SIG-M5 (cell line): Measurements from ENCODE around the gene FPR3.
"Not testable (repeated sequence)": the region's sequence is repeated elsewhere in the genome, so short reads cannot be mapped to it uniquely, and the experiment has no call there.

Source experiments
- DNase-seq: peaks from one replicate; lab custom pipeline; 2025; lab: John Stamatoyannopoulos, UW

The FPR3 gene

DNA sequence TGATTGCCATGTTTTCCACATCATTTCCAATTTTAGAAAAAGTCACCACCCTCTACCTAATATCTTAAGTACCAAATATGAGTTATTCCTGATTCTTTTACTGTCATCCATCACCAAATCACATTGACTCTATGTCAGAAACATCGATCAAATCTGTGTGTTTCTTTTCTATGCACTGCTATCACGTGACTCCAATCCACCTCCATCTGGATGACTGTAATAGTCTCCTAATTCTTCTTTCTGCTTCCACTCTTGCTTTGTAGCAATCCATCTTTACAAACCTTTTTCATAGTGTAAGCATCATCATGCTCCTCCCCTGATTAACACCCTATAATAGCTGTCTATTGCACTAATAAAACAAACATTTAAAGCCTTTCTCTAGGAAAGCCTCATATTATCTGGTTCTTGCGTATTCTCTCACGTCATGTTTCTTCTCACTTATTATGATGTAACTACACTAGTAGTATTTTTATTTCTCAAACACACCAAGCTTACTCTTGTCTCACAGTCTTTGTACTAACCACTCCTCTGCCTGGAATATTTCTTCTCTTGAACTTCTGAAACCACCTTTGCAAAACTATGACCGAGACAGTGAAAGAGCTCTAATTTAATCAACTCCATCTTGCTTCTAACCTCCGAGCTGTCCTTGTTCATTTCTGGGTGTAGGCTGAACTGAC, 10.7 kb upstream of the FPR3 start:
- no peak for DNase-seq

GRCh38 chr19:51784922-51785690, 9.9 kb upstream of the FPR3 start:
- DNase-seq, result no peak

DNA sequence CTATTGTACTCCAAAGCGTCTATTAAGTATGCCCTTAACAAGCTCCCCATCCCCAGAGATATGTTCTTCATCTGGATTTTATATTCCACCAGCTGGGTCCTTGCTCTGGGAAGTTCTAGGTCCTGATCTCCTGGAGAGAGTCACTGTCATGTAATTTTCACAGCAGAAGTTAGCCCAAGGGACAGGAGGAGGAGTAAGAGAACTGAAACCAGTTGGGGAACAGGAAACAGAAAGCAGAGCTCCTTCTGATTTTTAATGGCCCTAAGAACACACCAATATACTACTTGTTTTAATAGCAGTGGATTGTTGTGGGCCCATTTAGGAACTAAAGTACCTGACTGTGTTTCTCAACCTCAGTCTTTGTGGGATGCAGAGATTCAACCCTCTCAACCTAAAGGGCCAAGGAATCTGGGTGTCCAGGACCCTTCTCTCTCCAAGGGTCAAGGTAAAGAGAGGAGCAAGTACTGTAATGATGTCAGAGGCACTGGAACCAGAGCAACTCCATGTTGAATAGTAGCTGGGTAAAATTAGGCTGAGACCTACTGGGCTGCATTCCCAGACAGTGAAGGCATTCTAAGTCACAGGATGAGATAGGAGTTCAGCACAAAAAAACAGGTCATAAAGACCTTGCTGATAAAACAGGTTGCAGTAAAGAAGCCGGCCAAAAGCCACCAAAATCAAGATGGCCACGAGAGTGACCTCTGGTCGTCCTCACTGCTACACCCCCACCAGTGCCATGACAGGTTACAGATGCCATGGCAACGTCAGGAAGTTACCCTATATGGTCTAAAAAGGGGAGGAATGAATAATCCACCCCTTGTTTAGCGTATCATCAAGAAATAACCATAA, 8.1 kb upstream of the FPR3 start:
- no peak for DNase-seq

DNA sequence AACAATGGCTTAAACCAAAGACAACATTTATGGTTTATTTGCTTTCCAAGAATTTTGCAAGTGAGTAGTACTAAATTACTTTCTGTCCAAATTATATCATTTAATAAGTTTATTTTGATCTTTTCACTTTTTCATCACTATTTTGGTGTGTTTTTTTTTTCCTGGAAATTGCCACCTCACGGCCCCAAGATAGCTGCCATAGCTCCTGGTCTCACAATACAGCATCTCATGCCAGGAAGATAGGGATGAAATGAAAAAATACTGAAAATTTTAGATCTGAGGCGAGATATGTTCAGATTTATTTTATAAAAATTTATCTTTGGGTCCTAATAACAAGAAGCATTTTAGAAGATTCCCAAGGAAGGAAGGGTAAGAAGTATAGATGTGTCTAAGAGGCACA, 6.9 kb upstream of the FPR3 start:
- DNase-seq, result no peak

GRCh38 chr19:51789061-51789795, 5.7 kb upstream of the FPR3 start:
- DNase-seq, result no peak

DNA sequence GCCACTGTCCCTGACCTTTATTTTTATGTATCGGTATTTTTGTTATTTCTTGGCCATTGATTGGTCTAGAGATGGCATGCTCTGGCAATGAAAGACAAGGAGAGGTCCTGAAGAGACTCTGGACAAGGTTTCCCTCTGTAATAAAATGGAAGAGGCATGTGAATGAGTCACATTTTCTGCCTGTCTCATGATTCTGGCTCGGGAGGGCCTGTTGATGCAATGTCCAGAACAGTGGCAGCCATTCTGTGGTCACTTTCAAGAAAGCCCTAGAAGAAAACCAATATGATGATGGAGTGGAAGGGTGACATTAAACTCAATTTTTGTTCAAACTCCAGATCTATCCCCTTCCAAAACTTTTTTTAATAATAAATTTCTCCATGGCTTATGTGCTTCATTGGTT, 2.0 kb upstream of the FPR3 start:
- DNase-seq, result no peak

DNA sequence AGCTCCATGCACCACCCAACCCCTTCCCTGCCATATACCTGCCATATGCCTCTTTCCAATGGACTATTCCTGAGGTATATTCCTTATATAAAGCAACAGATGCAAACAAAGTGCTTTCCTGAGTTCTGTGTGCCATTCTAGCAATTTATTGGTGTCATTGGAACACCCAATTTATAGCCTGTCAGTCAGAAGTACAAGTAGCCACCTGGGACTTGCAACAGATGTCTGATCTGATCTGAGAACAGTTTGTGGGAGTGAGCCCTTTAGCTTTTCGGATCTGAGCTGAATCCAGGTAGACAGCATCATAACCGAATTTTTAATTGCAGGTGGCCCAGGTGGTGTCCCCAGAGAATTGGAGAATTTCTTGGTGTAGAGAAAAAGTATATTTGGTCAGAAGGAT, 963 bp upstream of the FPR3 start:
- DNase-seq, result no peak

- DNase-seq, result no peak
Measured at GRCh38 chr19:51796195-51796679, 1.3 kb downstream of the FPR3 start.

DNA sequence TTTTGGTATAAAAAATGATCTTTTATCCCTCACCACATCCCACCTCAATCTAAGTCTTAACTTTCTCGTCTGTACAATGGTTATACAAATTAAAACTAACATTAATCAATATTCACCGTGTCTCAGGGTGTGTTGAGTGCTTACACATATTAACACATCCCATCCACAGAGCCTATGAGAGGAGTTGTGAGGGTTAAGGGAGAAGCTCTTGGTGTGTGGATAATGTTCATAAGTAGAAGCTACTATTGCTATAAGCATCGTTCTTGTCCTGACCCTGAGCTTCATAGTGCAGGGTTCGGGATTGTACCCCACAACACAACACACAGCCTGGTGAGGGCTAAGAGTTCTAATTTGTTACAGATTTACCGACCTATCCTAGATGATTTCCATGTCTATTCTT, 2.5 kb downstream of the FPR3 start:
- no peak for DNase-seq

DNA sequence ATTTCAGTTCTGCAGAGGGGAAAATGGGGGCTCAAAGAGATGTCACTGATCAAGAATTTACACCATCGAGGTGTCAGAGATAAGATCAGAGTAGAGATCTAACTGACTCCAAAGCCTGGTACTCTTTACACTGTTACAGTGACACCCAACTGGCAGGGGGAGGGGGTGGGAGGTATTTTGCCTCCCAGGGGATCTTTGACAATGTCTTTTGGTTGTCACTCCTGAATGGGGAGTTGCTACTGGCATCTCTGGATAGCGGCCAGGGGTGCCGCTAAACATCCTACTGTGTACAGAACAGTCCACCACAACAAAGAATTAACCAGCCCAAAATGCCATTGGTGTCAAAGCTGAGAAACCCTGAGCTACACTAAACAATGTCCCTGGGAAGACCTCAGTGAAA, 3.1 kb downstream of the FPR3 start:
- no peak for DNase-seq

- DNase-seq, result no peak
Measured at GRCh38 chr19:51799034-51799773, 4.2 kb downstream of the FPR3 start.

DNA sequence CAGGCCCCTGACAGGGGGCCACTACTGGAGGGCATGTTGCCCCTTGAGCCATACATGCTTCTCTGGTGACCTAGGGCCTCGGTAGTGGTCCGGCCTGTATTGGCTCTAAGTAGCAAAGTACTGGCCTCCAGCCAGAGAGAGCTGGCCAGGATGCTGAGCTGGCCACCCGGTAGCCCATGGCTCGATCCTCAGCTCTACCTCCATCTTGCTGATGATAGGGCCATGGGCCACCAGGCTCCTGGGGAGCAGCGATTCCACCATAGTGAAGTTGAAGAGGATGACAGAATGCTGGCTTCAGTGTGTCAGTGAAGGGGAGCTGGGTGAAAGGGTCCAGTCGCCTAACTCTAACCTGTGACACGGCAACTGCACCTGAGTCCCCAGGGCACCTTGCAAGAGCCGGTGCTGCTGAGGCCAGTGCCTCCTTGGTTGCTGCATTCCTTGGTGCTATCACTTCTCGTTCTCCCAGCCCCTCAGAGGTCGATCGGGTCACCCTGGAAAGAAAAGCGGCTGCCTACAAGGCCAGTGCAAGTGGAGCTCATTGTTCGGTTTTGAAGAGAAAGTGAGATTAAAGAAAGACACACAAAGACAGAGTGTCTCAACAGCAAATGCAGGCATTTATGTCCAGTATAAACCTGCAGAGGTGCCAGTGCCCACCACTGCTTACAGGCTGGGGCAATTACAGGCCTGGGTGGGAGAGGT, 5.0 kb downstream of the FPR3 start:
- no peak for DNase-seq

- no peak for DNase-seq
Measured at GRCh38 chr19:51800473-51801244, 5.7 kb downstream of the FPR3 start.

DNA sequence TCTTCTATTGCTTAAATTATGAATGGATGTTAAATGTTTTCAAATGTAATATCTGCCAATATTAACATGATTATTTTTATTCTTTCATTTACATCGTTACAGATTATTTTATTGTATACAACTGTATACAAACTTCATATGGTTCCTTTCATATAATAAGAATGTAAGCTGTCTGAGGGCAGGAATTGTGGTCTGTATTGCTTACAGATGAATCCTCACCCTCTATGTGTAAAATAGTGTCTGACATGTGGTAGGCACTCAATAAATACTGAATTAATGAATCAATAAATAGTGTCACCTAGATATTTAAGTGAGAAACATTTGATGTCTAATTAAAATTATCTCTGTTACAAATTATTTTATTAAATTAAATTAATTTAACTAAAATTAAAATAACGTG, 7.8 kb downstream of the FPR3 start:
- DNase-seq, result no peak

DNA sequence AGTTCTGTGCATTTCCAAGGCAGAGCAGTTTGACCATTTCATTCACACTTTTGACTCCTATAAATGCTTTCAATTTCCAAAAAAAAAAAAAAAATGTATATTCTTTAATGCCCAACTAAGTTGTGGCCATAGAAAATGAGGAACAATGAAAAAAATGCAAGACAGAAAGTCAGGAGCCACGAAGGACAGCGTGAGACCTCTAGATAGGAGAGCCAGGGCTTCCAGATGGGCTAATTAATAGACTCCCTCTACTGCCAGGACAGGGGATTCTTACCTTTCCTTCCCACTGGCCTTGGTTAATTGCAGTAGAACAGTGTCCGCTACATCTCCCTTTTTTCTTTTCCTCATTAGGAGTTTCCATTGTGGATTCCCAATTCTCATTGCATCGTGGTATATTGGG, 8.6 kb downstream of the FPR3 start:
- no peak for DNase-seq

GRCh38 chr19:51803967-51804366, 9.0 kb downstream of the FPR3 start:
- DNase-seq, result no peak

DNA sequence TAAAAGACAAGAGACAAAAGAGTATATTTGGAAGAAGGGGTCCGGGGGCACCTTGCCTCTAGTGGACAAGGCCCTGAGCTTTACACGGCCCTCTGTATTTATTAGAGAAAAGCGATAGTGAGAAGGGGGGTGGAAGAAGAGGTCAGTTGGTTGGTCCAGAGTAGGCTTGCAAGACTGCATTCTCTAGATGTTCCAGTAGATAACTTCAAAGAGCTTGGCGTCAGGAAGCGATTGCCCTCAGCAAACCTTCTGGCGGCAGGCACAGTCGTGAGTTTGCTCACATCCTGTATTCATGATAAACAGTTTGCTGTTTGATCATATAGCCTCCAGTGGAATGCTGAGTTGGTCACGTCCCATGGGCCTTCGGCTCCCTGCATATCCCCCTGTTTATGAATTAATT, 9.8 kb downstream of the FPR3 start:
- not testable (repeated sequence) for DNase-seq

DNA sequence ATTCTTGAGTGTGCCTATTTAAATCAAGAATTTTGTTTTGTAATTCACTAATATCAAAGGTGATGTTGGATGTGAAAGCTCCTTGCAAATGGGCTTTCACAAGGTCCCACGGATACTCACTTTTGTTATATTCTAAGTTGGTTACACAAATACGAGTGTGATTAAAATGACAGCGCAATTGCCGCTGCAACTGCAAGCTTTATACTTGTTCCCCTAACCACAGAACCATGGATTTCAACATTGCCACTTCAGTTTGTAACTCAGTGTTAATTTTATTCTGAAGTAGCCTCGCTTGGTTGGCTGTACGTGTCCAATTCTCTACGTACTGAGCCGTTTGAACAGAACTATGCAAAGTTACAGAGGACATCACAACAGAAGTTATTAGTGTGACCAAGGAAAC, 10.4 kb downstream of the FPR3 start:
- DNase-seq, result not testable (repeated sequence)

- not testable (repeated sequence) for DNase-seq
Measured at GRCh38 chr19:51806571-51806970, 11.6 kb downstream of the FPR3 start.
